HG03460 (cell line): ENCODE measurements around the gene NEO1.

Experiments used
- ATAC-seq: cut with Tn5 transposase; IDR thresholded peaks from one replicate; pipeline ENCODE4 v1.9.1; 2021; ENCODE audit not compliant: unreplicated experiment

NEO1 gene

GRCh38 chr15:73346735-73347312, 294.6 kb downstream of the NEO1 start:
- ATAC-seq = no peak

- ATAC-seq = no peak
Measured at GRCh38 chr15:73349191-73349590, 296.9 kb downstream of the NEO1 start.

GRCh38 chr15:73352082-73352481, 299.8 kb downstream of the NEO1 start:
- ATAC-seq = no peak

GRCh38 chr15:73353734-73354133, 301.5 kb downstream of the NEO1 start:
- ATAC-seq = no peak

GRCh38 chr15:73354241-73354640, 302.0 kb downstream of the NEO1 start:
- ATAC-seq = no peak
